HepG2 (cell line): ENCODE data around the gene CTCF. TPM values are rescaled to one million over a fixed set of nuclear protein-coding genes. Genes with fewer than 3 reads are reported as not detected.
A peak's percentile ranks its signal among the peaks of the same experiment; 100 is the strongest.

ENCODE experiments used
- DNMT3B ChIP-seq: conservative IDR thresholded peaks from 2 replicates; pipeline ENCODE4 v1.6.1; 2016; ENCODE audit warnings: missing biosample characterization, control low read depth
- HBP1 ChIP-seq: IDR thresholded peaks from 2 replicates; pipeline ENCODE4 v1.6.1; 2016; ENCODE audit warnings: low read depth, control low read depth
- MBNL3 ChIP-seq: fragments of 250-450 bp; sonication (Bioruptor Pico); conservative IDR thresholded peaks from 2 replicates; pipeline ENCODE4 v1.8.0; 2022; ENCODE audit warnings: mild to moderate bottlenecking, inconsistent platforms
- PCBP1 ChIP-seq: fragments of 200-400 bp; formaldehyde crosslinking; IDR thresholded peaks from 2 replicates; pipeline ENCODE4 v1.6.1; 2017; ENCODE audit warnings: mild to moderate bottlenecking, low read depth, low read length, borderline replicate concordance
- SP5 ChIP-seq: IDR thresholded peaks from 2 replicates; pipeline ENCODE4 v1.6.1; 2016; ENCODE audit warnings: low read depth, borderline replicate concordance
- TBX2 ChIP-seq: sonication (generic); formaldehyde crosslinking; IDR thresholded peaks from 2 replicates; pipeline ENCODE4 v1.5.0; 2020; ENCODE audit warnings: missing genetic modification reagents, mild to moderate bottlenecking, borderline replicate concordance
- TBX3 ChIP-seq: fragments of 450-650 bp; IDR thresholded peaks from 2 replicates; pipeline ENCODE4 v1.6.1; 2017; ENCODE audit warnings: antibody characterized with exemption, mild to moderate bottlenecking, inconsistent platforms, borderline replicate concordance
- ZNF143 ChIP-seq: sonication (generic); formaldehyde crosslinking; IDR thresholded peaks from 2 replicates; pipeline ENCODE4 v1.4.0; 2020; ENCODE audit warnings: missing genetic modification reagents
- ZNF276 ChIP-seq: sonication (generic); formaldehyde crosslinking; IDR thresholded peaks from 2 replicates; pipeline ENCODE4 v1.4.0; 2020; ENCODE audit warnings: mild to moderate bottlenecking, low read depth, missing genetic modification reagents
- ZNF451 ChIP-seq: sonication (generic); formaldehyde crosslinking; IDR thresholded peaks from 2 replicates; pipeline ENCODE4 v1.5.0; 2020; ENCODE audit warnings: mild to moderate bottlenecking, missing genetic modification reagents
- ZNF550 ChIP-seq: sonication (generic); formaldehyde crosslinking; IDR thresholded peaks from 2 replicates; pipeline ENCODE4 v1.4.0; 2020; ENCODE audit warnings: mild to moderate bottlenecking, missing genetic modification reagents, borderline replicate concordance
- ZNF639 ChIP-seq: conservative IDR thresholded peaks from 2 replicates; pipeline ENCODE4 v1.6.1; 2018; ENCODE audit warnings: missing genetic modification reagents
- ZNF770 ChIP-seq: sonication (generic); formaldehyde crosslinking; IDR thresholded peaks from 2 replicates; pipeline ENCODE4 v1.5.0; 2020; ENCODE audit warnings: mild to moderate bottlenecking, missing genetic modification reagents
- ZNF883 ChIP-seq: sonication (generic); formaldehyde crosslinking; IDR thresholded peaks from 2 replicates; pipeline ENCODE4 v1.5.1; 2020; ENCODE audit warnings: mild to moderate bottlenecking, missing genetic modification reagents; ENCODE audit errors: not compliant biosample characterization
- polyA plus RNA-seq, 8 experiments: library from polyadenylated mRNA; depleted of rRNA in 3 of 8; stranded (reverse) in 7 of 8; unstranded in 1 of 8; fragments of >200 nt; fragmentation: Illumina TruSeq in 4 of 8; extraction: Trizol in 4 of 8; gene quantifications; 2 replicates each; pipeline versions ENCODE4 v1.2.1 to v1.2.3, GENCODE V29; 2011 to 2016; ENCODE audit warnings: low read depth in 4 of 8, missing spikeins in 1 of 8, mixed read lengths in 1 of 8; ENCODE audit not compliant: insufficient read depth in 1 of 8
- total RNA-seq, 5 experiments: library from RNA; depleted of rRNA; stranded (reverse); fragments of >200 nt; fragmentation: Illumina TruSeq; extraction: Trizol; gene quantifications; 2 replicates each; pipeline ENCODE4 v1.2.3, GENCODE V29; 2016; ENCODE audit warnings: low read depth in 1 of 5

Gene CTCF
- total and polyA plus RNA-seq, 2 of the 13 experiments (the other 11 are each of a cell fraction or from before 2014, with no cell fraction given) = 19.5 to 37.5 TPM

DNA sequence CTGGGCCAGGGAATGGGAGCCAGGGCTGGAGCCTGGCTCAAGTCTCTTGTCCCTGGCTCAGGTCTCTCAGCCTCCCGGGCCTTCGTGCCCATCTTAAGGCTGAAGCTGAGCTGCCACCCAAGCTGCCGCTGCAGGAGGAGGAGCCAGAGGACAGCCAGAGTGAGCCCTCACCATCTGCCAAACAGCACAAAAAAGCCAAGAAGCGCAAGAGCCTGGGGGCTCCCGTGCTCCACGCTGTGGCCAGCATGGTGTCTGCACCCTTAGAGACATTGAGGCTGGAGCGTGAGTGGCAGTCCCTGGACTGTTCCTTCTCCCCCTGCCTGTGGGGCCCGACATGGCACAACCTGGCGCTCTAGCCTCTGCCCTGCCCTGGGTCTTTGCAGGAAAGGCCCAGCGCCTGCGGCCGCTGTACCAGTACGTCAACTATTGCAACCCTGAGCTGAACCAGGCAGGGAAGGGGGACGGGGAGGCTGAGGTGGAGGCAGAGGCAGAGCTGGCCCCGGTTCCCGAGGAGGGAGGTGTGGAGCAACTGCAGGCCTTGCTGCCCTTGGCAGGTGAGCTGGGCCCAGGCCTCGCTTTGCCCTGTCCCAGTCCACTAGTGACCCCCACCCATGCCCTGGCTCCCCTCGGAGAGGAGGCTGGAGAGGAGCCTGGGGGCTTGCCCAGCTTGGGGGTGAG, 105.6 kb downstream of the CTCF start (continued):
- TF ChIP-seq ZNF639 (CRISPR knock-in tag) = 0 out of 2 replicates have a peak, but pooled peaks have one; percentile 69
- no peak for TF ChIP-seq DNMT3B (CRISPR knock-in tag)
- TF ChIP-seq MBNL3 = no peak
- 0 out of 2 replicates have a peak, but pooled peaks have one; percentile 30 for TF ChIP-seq HBP1 (CRISPR knock-in tag)
- peak; percentile 79 for TF ChIP-seq TBX2
- peak; percentile 82; the same call in 1 of the 2 replicates for TF ChIP-seq ZNF276 (CRISPR knock-in tag)
- TF ChIP-seq ZNF883 (CRISPR knock-in tag) = peak; percentile 31
- TF ChIP-seq SP5 (CRISPR knock-in tag) = peak; percentile 72
- peak; percentile 88; the same call in 1 of the 2 replicates for TF ChIP-seq PCBP1
- TF ChIP-seq TBX3 = no peak
- peak; percentile 78 for TF ChIP-seq ZNF143 (CRISPR knock-in tag)
- TF ChIP-seq ZNF550 (CRISPR knock-in tag) = peak; percentile 68; the same call in 1 of the 2 replicates
- no peak; the same call in 1 of the 2 replicates for TF ChIP-seq ZNF770
- peak; percentile 86 for TF ChIP-seq ZNF451 (CRISPR knock-in tag)
